Inflammatory macrophage treated with lipopolysaccharide for 1 hour (primary cell): Measurements from ENCODE around the gene PCDHGA12.

Experiments used
- DNase-seq, 2 donors: peaks; one replicate each; pipeline ENCODE4 v3.0.0-alpha.2; 2020 to 2022

The PCDHGA12 gene

DNA sequence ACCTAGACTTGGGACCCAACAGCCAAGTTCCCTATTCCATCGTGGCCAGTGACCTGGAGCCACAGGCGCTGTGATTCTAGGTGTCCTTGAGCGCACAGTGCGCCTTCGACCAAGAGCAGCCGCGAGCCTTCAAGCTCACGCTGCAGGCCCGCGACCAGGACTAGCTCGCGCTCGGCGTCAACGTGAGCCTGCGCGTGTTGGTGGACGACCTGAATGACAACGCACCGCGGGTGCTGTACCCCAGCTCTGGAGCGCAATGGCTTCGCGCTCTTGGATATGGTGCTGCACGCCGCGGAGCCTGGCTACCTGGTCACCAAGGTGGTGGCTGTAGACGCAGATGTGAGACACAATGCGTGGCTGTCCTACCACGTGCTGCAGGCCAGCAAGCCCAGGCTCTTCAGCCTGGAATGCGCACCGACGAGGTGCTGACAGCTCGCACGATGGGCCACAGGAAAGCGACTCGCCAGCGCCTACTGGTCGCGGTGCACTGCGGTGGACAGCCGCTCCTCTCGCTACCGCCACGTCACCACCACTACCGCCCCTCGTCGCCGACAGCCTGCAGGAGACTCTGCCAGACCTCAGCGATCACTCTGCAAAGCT, 11.4 kb downstream of the PCDHGA12 start:
- no peak for DNase-seq

DNA sequence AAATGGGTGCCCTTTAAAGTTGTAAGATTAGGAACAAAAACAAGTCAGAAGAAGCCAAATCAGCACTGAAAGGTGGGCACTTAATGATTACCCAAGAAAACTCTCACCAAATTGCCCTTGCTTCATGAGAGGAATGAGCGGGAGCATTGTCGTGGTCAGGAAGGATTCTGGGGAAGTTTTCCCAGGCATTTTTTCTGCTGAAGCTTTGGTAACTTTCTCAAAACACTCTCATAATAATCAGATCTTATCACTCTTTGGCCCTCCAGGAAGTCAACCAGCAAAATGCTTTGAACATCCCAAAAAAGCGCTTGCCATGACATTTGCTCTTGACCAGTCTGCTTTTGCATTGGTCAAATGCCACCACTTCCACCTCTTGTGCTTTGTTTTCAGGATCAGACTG, 35.0 kb downstream of the PCDHGA12 start:
- no peak for DNase-seq

DNA sequence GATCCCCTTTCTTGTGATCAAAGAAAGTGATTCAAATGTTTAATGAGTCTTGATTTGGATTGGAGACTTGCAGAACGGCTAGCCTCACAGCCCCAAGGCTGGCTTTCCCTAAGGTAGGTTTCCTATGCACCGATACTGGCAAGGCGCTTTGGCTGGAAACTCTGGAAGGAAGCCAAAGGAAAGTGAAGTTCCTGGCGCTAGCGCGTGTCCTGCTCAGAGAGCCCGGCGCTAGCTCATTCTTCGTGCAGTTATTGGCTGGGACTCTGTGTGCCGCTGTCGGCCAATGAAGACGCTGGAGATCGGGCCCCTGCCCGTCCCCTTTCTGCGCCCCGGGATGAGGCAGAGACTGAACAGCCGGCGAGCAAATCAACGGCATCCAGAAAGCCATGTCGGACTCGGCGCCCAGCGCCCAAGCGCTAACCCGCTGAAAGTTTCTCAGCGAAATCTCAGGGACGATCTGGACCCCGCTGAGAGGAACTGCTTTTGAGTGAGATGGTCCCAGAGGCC, 45.4 kb downstream of the PCDHGA12 start, which contains the start of gene PCDHGC3:
TSS of gene PCDHGC3 (plus strand) at position 342 of the 507 bp plus-strand sequence. CDS start at position 493, 151 bp downstream.
- peak; percentile 72 to 77 for DNase-seq

DNA sequence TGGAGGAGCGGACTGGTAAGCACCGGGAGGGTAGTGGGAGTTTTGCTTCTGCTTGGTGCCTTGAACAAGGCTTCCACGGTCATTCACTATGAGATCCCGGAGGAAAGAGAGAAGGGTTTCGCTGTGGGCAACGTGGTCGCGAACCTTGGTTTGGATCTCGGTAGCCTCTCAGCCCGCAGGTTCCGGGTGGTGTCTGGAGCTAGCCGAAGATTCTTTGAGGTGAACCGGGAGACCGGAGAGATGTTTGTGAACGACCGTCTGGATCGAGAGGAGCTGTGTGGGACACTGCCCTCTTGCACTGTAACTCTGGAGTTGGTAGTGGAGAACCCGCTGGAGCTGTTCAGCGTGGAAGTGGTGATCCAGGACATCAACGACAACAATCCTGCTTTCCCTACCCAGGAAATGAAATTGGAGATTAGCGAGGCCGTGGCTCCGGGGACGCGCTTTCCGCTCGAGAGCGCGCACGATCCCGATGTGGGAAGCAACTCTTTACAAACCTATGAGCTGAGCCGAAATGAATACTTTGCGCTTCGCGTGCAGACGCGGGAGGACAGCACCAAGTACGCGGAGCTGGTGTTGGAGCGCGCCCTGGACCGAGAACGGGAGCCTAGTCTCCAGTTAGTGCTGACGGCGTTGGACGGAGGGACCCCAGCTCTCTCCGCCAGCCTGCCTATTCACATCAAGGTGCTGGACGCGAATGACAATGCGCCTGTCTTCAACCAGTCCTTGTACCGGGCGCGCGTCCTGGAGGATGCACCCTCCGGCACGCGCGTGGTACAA, 46.0 kb downstream of the PCDHGA12 start:
- DNase-seq: peak; percentile 18 to 25

DNA sequence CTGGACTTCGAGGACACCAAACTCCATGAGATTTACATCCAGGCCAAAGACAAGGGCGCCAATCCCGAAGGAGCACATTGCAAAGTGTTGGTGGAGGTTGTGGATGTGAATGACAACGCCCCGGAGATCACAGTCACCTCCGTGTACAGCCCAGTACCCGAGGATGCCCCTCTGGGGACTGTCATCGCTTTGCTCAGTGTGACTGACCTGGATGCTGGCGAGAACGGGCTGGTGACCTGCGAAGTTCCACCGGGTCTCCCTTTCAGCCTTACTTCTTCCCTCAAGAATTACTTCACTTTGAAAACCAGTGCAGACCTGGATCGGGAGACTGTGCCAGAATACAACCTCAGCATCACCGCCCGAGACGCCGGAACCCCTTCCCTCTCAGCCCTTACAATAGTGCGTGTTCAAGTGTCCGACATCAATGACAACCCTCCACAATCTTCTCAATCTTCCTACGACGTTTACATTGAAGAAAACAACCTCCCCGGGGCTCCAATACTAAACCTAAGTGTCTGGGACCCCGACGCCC, 46.8 kb downstream of the PCDHGA12 start:
- DNase-seq: no peak

DNA sequence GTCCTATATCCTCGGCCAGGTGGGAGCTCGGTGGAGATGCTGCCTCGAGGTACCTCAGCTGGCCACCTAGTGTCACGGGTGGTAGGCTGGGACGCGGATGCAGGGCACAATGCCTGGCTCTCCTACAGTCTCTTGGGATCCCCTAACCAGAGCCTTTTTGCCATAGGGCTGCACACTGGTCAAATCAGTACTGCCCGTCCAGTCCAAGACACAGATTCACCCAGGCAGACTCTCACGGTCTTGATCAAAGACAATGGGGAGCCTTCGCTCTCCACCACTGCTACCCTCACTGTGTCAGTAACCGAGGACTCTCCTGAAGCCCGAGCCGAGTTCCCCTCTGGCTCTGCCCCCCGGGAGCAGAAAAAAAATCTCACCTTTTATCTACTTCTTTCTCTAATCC, 47.5 kb downstream of the PCDHGA12 start:
- no peak for DNase-seq

DNA sequence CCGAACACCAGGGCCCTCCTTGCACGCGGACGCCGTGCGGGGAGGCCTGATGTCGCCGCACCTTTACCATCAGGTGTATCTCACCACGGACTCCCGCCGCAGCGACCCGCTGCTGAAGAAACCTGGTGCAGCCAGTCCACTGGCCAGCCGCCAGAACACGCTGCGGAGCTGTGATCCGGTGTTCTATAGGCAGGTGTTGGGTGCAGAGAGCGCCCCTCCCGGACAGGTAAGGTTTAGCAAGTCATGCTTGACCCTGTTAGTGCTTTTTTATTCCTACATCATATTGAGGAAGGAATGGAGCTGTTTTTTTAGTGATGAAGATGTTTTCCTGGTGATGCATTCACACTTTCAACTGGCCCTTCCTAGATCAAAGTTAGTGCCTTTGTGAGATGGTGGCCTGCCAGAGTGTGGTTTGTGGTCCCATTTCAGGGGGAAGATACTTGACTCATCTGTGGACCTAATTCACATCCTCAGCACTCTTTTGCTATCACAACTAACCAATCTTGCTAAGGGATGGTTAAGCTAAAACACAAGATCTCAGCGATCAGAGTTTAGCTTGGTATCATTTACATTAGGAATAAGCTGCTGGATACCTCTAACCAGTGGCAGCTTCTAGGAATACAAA, 48.1 kb downstream of the PCDHGA12 start:
- no peak for DNase-seq

DNA sequence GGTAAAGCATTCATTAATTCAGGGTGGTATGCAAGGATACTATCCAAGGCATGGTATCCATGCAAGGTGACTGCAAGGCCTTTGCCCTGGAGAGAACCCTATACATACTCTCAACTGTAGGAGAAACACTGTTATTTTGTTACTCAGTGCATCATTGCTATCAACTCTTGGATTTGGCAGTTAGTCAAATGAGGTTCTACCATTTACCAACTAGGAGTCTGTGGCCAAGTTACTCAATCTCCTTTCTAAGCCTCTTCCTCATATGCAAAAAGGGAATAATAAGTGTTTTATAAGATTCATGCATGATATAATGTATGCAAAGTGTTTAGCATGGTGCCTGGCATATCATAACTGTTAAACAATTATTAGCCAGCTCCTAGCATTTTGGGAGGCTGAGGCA, 49.5 kb downstream of the PCDHGA12 start:
- DNase-seq: peak in 1 of 2 donors; percentile 21
